Osteoblast (primary cell): ENCODE results near the gene LRRN2. TPM values are rescaled to one million over a fixed set of nuclear protein-coding genes. Genes with fewer than 3 reads are reported as not detected.
A peak's percentile ranks its signal among the peaks of the same experiment; 100 is the strongest.

Source experiments
- DNase-seq: peaks from one replicate; pipeline ENCODE4 v3.0.0; 2011; ENCODE audit warnings: low spot score, mixed read lengths; ENCODE audit not compliant: insufficient read length; ENCODE audit errors: missing footprints
- H2AFZ ChIP-seq: 2 replicates; pipeline ENCODE4 v1.6.0; 2011; ENCODE audit warnings: mild to moderate bottlenecking, low read length
- H3K27ac ChIP-seq: 2 replicates; pipeline ENCODE4 v1.5.1; 2011; ENCODE audit warnings: mild to moderate bottlenecking, low read depth, low read length, moderate library complexity
- H3K27me3 ChIP-seq: 2 replicates; pipeline ENCODE4 v1.6.0; 2012; ENCODE audit warnings: mild to moderate bottlenecking, control low read depth, inconsistent platforms, low read length, moderate library complexity; ENCODE audit not compliant: insufficient read depth
- H3K36me3 ChIP-seq: 2 replicates; pipeline ENCODE4 v1.5.1; 2011; ENCODE audit warnings: mild to moderate bottlenecking, low read length, control low read depth, moderate library complexity; ENCODE audit not compliant: insufficient read depth
- H3K4me1 ChIP-seq: 2 replicates; pipeline ENCODE4 v1.5.1; 2011; ENCODE audit warnings: mild to moderate bottlenecking, low read length, control low read depth, moderate library complexity; ENCODE audit not compliant: insufficient read depth
- H3K4me2 ChIP-seq: 2 replicates; pipeline ENCODE4 v1.6.0; 2011; ENCODE audit warnings: mild to moderate bottlenecking, low read length; ENCODE audit not compliant: insufficient read depth
- H3K4me3 ChIP-seq: fragments of 200-600 bp; sonication (generic); 3 replicates; pipeline ENCODE4 v1.5.1; 2012; ENCODE audit warnings: mild to moderate bottlenecking, low read length, inconsistent platforms; ENCODE audit not compliant: insufficient read depth
- H3K79me2 ChIP-seq: 2 replicates; pipeline ENCODE4 v1.6.0; 2012; ENCODE audit warnings: mild to moderate bottlenecking, low read length, control low read depth, inconsistent platforms; ENCODE audit not compliant: insufficient read depth
- H3K9me3 ChIP-seq: 2 replicates; pipeline ENCODE4 v1.5.1; 2011; ENCODE audit warnings: low read depth, low read length, control low read depth
- H4K20me1 ChIP-seq: 2 replicates; pipeline ENCODE4 v1.6.0; 2012; ENCODE audit warnings: mild to moderate bottlenecking, low read length, control low read depth; ENCODE audit not compliant: insufficient read depth
- total RNA-seq: library from RNA; depleted of rRNA; stranded (reverse); fragments of >200 nt; gene quantifications from 2 replicates; pipeline ENCODE4 v1.2.3, GENCODE V29; 2012
- TF ChIP-seq, protein P1 (sequence below): IDR thresholded peaks from 2 replicates; pipeline ENCODE4 v1.5.1; 2011; ENCODE audit warnings: mild to moderate bottlenecking, low read depth, low read length, moderate library complexity; ENCODE audit errors: extremely low read depth

LRRN2 gene
- total RNA-seq, 1 donor, result under 0.01 TPM

DNA sequence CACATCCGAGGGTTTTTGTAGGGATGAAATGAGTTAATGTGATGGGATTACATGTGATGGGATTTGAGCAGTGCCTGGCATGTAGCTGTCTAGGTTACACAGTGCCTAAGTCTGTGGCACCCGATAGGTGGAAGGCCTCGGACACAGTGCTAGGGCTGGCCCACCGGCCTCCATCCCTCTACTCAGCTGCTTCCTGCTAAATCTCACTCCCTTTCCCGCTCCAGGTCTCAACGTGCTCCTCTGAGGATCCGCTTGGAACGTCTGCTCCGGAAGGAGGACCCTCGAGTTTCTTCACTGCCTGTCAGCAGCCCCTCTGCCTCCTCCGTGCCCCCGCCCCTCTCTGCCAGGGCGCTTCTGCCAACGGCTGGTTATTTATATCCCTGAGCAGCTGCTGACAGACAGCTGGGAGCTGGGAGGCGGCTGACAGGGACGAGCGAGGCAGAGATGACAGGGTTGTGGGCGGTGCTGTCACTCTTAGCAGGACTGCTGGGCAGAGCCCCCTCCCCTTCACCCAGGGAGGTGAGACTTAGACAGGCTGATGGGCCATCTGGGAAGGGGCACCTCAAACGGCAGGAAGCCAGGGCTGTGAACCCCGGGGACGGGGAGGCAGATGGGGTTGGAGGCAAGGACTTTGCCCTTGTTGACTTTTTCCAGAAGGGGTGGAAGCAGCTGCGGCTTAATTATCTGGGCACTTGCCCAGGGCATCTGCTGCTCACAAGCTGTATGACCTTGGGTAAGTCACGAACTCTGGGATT lies 26.6 kb upstream of the LRRN2 start:
- Histone ChIP-seq H3K27me3 (peaks cover 59% of the 10 kb centered on the region), H3K4me1 (no peaks in the 10 kb centered on the region), H3K4me3 (no peak overlapping the region), H4K20me1 (no peaks in the 10 kb centered on the region), H3K36me3 (no peaks in the 10 kb centered on the region), H3K27ac (no peak overlapping the region), H3K9me3 (no peaks in the 10 kb centered on the region), H3K4me2 (no peak overlapping the region), H3K79me2 (no peaks in the 10 kb centered on the region), H2AFZ (no peak overlapping the region)
- TF ChIP-seq, protein P1, sequence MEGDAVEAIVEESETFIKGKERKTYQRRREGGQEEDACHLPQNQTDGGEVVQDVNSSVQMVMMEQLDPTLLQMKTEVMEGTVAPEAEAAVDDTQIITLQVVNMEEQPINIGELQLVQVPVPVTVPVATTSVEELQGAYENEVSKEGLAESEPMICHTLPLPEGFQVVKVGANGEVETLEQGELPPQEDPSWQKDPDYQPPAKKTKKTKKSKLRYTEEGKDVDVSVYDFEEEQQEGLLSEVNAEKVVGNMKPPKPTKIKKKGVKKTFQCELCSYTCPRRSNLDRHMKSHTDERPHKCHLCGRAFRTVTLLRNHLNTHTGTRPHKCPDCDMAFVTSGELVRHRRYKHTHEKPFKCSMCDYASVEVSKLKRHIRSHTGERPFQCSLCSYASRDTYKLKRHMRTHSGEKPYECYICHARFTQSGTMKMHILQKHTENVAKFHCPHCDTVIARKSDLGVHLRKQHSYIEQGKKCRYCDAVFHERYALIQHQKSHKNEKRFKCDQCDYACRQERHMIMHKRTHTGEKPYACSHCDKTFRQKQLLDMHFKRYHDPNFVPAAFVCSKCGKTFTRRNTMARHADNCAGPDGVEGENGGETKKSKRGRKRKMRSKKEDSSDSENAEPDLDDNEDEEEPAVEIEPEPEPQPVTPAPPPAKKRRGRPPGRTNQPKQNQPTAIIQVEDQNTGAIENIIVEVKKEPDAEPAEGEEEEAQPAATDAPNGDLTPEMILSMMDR, result no peak
- DNase-seq, result peak; percentile 11

DNA sequence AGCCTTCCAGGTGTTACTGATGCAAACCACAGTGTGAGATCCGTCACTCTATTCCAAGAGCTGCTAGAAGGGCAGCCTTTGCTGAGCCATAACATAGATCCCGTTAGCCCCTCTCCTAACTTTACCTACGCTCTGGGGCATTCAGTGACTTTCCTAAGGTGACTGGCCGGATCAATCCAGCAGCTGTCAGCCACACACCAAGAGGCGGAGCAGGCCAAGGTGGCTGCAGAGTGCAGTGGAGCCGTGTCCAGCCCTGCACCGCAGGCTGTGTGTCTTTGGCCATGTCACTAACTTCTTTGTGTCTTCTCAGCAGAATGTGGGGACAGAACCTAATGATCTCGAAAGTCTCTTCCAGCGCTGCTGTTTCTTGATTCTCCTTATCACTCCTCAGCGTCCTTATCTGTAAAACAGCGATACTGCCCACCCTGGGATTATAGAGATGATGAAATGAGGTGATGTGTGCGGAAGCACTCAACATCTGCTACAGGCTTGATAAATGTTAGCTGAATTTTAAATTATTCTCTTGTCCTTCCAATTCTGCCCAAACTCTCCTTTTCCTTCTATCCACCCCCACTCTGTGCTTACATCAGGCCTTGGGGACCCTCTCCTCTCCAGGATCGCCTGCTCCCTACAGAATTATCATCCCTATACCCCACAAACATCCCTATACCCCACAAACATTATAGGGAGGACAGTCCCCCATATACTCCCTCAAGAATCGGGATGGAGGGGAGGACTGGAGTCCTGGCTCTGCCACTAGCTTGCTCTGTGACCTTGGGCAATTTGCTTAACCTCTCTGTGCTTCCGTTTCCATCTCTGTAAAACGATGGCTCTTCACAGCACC lies 25.8 kb upstream of the LRRN2 start:
- no peak overlapping the region for H3K4me3 ChIP-seq
- H3K4me1 ChIP-seq, result no peaks in the 10 kb centered on the region
- H3K27me3 ChIP-seq, result peaks cover 61% of the 10 kb centered on the region
- no peaks in the 10 kb centered on the region for H4K20me1 ChIP-seq
- TF ChIP-seq, protein P1, result no peak
- H3K4me2 ChIP-seq, result no peak overlapping the region
- H3K27ac ChIP-seq, result no peak overlapping the region
- no peak overlapping the region for H2AFZ ChIP-seq
- H3K79me2 ChIP-seq, result no peaks in the 10 kb centered on the region
- no peaks in the 10 kb centered on the region for H3K9me3 ChIP-seq
- no peaks in the 10 kb centered on the region for H3K36me3 ChIP-seq
- DNase-seq, result peak; percentile 29

DNA sequence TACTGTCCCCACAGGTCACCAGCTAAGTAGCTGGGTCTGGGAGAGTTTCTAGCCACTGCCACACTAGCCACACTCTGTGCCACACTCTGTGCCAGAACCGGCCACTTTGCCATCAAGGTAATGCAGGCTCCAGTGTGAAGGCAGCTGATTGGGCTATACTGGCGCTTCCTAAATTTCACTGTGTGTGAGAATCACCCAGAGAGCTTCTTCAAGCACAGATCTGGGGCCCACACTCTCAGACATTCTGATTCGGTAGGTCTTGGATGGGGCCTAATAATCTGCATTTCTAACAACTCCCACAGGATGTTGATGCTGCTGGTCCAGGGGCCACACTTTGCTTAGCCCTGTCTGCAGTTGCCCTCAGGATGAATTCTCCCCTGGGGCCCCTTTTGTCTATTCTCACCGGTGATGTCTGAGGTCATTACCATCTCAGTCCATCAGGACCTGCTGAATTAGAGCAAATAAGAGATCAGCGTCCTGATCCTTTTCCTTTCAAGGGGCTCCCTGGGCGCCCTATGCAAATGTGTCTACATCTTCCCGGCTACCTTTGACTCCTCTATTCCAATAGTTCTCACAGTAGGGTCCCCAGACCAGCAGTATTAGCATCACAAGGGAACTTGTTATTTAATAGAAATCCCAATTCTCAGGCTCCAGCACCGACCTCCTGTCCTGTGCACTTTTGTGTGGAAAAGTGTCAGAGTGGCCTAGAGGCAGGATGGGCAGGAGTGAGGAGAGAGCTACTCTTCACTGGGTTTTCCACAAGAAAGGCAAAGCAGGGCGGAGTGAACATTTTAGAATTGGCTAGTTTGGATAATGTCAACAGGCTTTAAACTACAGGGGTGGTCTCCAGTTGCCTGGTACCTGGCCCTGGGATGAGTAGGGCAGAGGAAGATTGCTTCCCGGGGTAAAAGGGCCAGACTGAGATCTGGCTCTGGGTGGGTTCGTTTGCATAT lies 24.7 kb upstream of the LRRN2 start:
- H4K20me1 ChIP-seq, result no peaks in the 10 kb centered on the region
- no peaks in the 10 kb centered on the region for H3K4me1 ChIP-seq
- no peak overlapping the region for H3K27ac ChIP-seq
- TF ChIP-seq, protein P1, result no peak
- H3K4me3 ChIP-seq, result no peak overlapping the region
- DNase-seq, result peak; percentile 37
- peaks cover 66% of the 10 kb centered on the region for H3K27me3 ChIP-seq
- H3K4me2 ChIP-seq, result no peak overlapping the region
- no peaks in the 10 kb centered on the region for H3K9me3 ChIP-seq
- H3K79me2 ChIP-seq, result no peaks in the 10 kb centered on the region
- no peak overlapping the region for H2AFZ ChIP-seq
- no peaks in the 10 kb centered on the region for H3K36me3 ChIP-seq
